ENCODE measurements around the gene NOXA1. TPM values are rescaled to one million over a fixed set of nuclear protein-coding genes. Genes with fewer than 3 reads are reported as not detected.

Gene NOXA1
- total and polyA plus RNA-seq, 9 of the 15 experiments (the other 6 are each of a cell fraction or from before 2014, with no cell fraction given), result 0.07 to 1.2 (median 0.20) TPM; not detected in 4

DNA sequence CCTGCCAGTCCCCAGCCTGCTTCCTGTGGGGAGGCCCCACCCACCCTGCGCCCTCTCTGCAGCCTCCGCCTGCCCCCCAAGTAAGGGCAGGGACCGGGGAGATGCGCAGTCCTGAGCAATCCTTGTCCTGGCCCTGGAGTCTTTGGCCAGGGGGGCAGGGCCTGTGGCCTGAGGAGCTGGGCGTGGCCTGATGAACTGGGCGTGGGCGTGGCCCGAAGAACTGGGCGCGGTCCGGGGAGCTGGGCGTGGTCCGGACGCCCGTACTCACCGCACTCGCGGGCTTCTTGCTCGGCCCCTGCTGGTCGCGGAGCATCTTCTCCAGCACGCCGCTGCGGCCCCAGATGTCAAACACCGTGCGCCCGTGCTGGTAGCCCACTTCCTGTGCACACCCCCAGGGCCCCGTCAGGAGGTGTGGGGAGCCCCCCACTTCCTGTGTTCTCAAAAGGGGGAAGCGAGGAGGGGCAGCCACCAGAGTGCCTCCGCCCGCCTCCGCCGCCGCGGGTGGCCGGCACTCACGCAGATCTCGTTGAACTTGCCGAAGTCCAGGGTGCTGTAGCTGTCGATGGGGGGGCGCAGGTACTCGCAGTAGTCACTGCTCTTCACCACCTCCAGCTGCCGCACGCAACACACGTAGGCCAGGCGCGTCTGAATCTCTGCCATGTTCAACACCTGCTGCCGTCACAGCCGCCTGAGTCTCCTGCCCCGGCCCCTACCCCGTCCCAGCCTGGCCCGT lies 38.6 kb downstream of the NOXA1 start (continued):
- TF ChIP-seq CTCF (IDR thresholded peaks at IDR 0.05 in 2 of 3, conservative IDR thresholded peaks at IDR 0.05 in 1 of 3; ENCODE audit: insufficient read depth in 2 of 3, low read depth in 1 of 3, low read length in 3 of 3) (peak; percentile 50 to 62 (median 52)), DDX20 (tag; IDR thresholded peaks at IDR 0.05; ENCODE audit: low read depth) (no peak), ZBTB7A (IDR thresholded peaks at IDR 0.05; ENCODE audit: borderline replicate concordance, control insufficient read depth, low read depth, low read length) (0 out of 2 replicates have a peak, but pooled peaks have one; percentile 27), KDM2B (CRISPR knock-in tag; IDR thresholded peaks at IDR 0.05) (peak; percentile 51; the same call in 1 of the 2 replicates), ZNF778 (CRISPR knock-in tag; IDR thresholded peaks at IDR 0.05) (no peak), SRSF9 (IDR thresholded peaks at IDR 0.05; ENCODE audit: borderline replicate concordance, low read depth, low read length) (no peak), TFAP4 (CRISPR knock-in tag; IDR thresholded peaks at IDR 0.05; ENCODE audit: borderline replicate concordance) (peak; percentile 73), CHD4 (IDR thresholded peaks at IDR 0.05; ENCODE audit: insufficient read depth, insufficient replicate concordance, low read depth, low read length, poor library complexity, severe bottlenecking) (no peak), POLR2AphosphoS2 (IDR thresholded peaks at IDR 0.05; ENCODE audit: low read length) (no peak), ZNF212 (CRISPR knock-in tag; IDR thresholded peaks at IDR 0.05) (no peak), POLR2B (IDR thresholded peaks at IDR 0.05; ENCODE audit: low read depth, partially characterized antibody) (no peak), SRSF1 (IDR thresholded peaks at IDR 0.05; ENCODE audit: low read depth, low read length) (no peak), CXXC5 (CRISPR knock-in tag; IDR thresholded peaks at IDR 0.05) (peak; percentile 87), MLLT1 (IDR thresholded peaks at IDR 0.05) (no peak), NCOA4 (IDR thresholded peaks at IDR 0.05; ENCODE audit: partially characterized antibody) (no peak), CBFB (CRISPR knock-in tag; IDR thresholded peaks at IDR 0.05) (no peak), L3MBTL2 (IDR thresholded peaks at IDR 0.05) (peak; percentile 65), ZFP36 (IDR thresholded peaks at IDR 0.05; ENCODE audit: low read depth, low read length, partially characterized antibody) (no peak), CTBP1 (IDR thresholded peaks at IDR 0.05; ENCODE audit: borderline replicate concordance) (peak; percentile 92)
- TF ChIP-seq, protein P1, sequence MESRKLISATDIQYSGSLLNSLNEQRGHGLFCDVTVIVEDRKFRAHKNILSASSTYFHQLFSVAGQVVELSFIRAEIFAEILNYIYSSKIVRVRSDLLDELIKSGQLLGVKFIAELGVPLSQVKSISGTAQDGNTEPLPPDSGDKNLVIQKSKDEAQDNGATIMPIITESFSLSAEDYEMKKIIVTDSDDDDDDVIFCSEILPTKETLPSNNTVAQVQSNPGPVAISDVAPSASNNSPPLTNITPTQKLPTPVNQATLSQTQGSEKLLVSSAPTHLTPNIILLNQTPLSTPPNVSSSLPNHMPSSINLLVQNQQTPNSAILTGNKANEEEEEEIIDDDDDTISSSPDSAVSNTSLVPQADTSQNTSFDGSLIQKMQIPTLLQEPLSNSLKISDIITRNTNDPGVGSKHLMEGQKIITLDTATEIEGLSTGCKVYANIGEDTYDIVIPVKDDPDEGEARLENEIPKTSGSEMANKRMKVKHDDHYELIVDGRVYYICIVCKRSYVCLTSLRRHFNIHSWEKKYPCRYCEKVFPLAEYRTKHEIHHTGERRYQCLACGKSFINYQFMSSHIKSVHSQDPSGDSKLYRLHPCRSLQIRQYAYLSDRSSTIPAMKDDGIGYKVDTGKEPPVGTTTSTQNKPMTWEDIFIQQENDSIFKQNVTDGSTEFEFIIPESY (CRISPR knock-in tag; IDR thresholded peaks at IDR 0.05), result peak; percentile 72
